ENCODE results near the gene KIT. TPM values are rescaled to one million over a fixed set of nuclear protein-coding genes. Genes with fewer than 3 reads are reported as not detected.
A peak's percentile ranks its signal among the peaks of the same experiment; 100 is the strongest.

Gene KIT
- total and polyA plus RNA-seq, 2 of the 4 experiments (the other 2 are of a cell fraction), result 3.3 to 5.9 TPM

DNA sequence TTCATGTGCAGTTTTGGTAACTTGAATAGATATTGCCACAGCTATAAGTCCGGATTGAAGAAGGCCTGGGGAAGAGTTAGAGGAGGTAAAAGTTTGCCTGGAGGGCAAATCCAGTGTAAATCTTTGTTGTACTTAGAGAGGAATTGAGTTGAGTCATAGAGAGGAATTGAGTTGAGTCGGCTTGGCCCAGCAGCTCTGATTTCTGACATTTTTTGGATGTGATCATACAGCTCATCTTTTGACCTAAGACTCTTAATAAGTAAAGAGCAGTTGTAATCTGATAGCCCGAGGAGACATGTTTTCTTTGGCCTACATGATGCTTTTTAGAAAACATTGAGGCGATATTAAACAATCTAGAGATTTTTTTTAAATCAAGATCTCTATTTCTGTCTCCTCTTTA, 3.9 kb downstream of the KIT start:
- Histone ChIP-seq H3K9me3 (ENCODE audit: control insufficient read depth, insufficient read depth, low read length) (no peaks in the 10 kb centered on the region), H3K27me3 (ENCODE audit: control insufficient read depth, insufficient read depth, low read length) (peaks cover 13% of the 10 kb centered on the region), H2AK9ac (replicated peaks; ENCODE audit: low read depth, low read length, poor library complexity) (no peak overlapping the region), H2BK5ac (ENCODE audit: low read depth, low read length, poor library complexity, severe bottlenecking) (peak overlapping the region; percentile 83), H2BK20ac (ENCODE audit: low read depth, low read length) (peak overlapping the region; percentile 81), H3K9ac (ENCODE audit: low read depth, low read length) (no peak overlapping the region), H3K23ac (ENCODE audit: low read depth, low read length) (no peak overlapping the region), H3K14ac (replicated peaks; ENCODE audit: low read depth, low read length) (peak overlapping the region; percentile 42; the same call in 1 of the 2 replicates), H3K36me3 (ENCODE audit: control insufficient read depth, insufficient read depth, low read length) (no peaks in the 10 kb centered on the region), H2BK120ac (ENCODE audit: low read depth, low read length) (peak overlapping the region; percentile 83), H3K18ac (ENCODE audit: low read depth, low read length) (no peak overlapping the region; the same call in 1 of the 2 replicates), H3K4me2 (ENCODE audit: low read depth, low read length) (peak overlapping the region; percentile 24; the same call in 1 of the 2 replicates), H2AFZ (replicated peaks; ENCODE audit: low read length, poor library complexity) (no peak overlapping the region), H4K5ac (ENCODE audit: low read depth, low read length) (no peak overlapping the region; the same call in 1 of the 2 replicates), H2AK5ac (ENCODE audit: low read depth, low read length) (peak overlapping the region; percentile 92; the same call in 1 of the 2 replicates), H3K4me1 (ENCODE audit: control insufficient read depth, insufficient read depth, low read length) (peaks cover 16% of the 10 kb centered on the region), H4K91ac (ENCODE audit: insufficient read depth, low read depth, low read length) (peak overlapping the region; percentile 77), H3K4ac (ENCODE audit: low read depth, low read length) (peak overlapping the region; percentile 80), H3K9me1 (ENCODE audit: insufficient read depth, low read length) (peaks cover 7% of the 10 kb centered on the region), H4K8ac (ENCODE audit: low read depth in 2 of 2, low read length in 2 of 2) (peak overlapping the region; percentile 42 to 79; a peak in 2 of 4 replicates), H3K4me3 (ENCODE audit: insufficient read depth, low read depth, low read length) (no peak overlapping the region), H2BK15ac (ENCODE audit: low read depth, low read length) (peak overlapping the region; percentile 95; the same call in 1 of the 3 replicates), H3K27ac (ENCODE audit: insufficient read depth, low read length) (peak overlapping the region; percentile 82; the same call in 1 of the 2 replicates), H4K20me1 (ENCODE audit: insufficient read depth, low read length) (peaks cover 4% of the 10 kb centered on the region; the same call in 1 of the 2 replicates), H3K79me1 (ENCODE audit: low read depth in 1 of 2, low read length in 2 of 2) (peaks cover 18 to 40% of the 10 kb centered on the region in 2 experiments; a peak in 3 of 4 replicates), H3K56ac (ENCODE audit: extremely low read depth, insufficient read depth, low read length) (no peak overlapping the region; the same call in 1 of the 2 replicates)
- dilution Hi-C loops (cut with HindIII; ENCODE audit: low sequenced_read_pairs, unreplicated experiment) (no loop called here), in situ Hi-C loops (cut with MboI; ENCODE audit: low sequenced_read_pairs) (no loop called here), intact Hi-C loops (cut with micrococcal nuclease) (loop anchor here (5.0 kb wide), 1 partner anchor 279 kb away; no protein-coding TSS in a partner anchor)
- no peak for TF ChIP-seq RCOR1 (IDR thresholded peaks at IDR 0.05; ENCODE audit: insufficient replicate concordance, low read length)
- peak; percentile 61; the same call in 1 of the 2 replicates for TF ChIP-seq FOS (IDR thresholded peaks at IDR 0.05; ENCODE audit: low read depth, low read length)
- no peak for TF ChIP-seq CHD1 (IDR thresholded peaks at IDR 0.05; ENCODE audit: low read depth, low read length)
- TF ChIP-seq, protein P1, sequence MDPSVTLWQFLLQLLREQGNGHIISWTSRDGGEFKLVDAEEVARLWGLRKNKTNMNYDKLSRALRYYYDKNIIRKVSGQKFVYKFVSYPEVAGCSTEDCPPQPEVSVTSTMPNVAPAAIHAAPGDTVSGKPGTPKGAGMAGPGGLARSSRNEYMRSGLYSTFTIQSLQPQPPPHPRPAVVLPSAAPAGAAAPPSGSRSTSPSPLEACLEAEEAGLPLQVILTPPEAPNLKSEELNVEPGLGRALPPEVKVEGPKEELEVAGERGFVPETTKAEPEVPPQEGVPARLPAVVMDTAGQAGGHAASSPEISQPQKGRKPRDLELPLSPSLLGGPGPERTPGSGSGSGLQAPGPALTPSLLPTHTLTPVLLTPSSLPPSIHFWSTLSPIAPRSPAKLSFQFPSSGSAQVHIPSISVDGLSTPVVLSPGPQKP (IDR thresholded peaks at IDR 0.05; ENCODE audit: borderline replicate concordance, low read depth, low read length), result no peak
- 20% methylated on average over 1 of the region's 4 CpGs; no CpG with 5 or more reads in 1 of the 2 experiments for WGBS, 2 experiments (ENCODE audit: extremely low coverage in 2 of 2, insufficient read length in 1 of 2)
- BruUV-seq (replicated peaks), result no TSS peak
- ChIA-PET CTCF (interaction anchor here (1.0 to 1.4 kb wide), 2 partner anchors 225 to 299 kb away, joined by 4 to 6 read pairs; no protein-coding TSS in a partner anchor), POLR2A (ENCODE audit: unreplicated experiment) (interaction anchor here (0.8 kb wide), 1 partner anchor 18 kb away, joined by 3 read pairs; no protein-coding TSS in a partner anchor)
- ATAC-seq (ENCODE audit: low read depth), result peak; percentile 56
- DNase-seq, result peak; percentile 92

Measured in IMR-90 (cell line).